GM23338 (cell line): ENCODE data around the gene JMJD7. TPM values are rescaled to one million over a fixed set of nuclear protein-coding genes. Genes with fewer than 3 reads are reported as not detected.

Source experiments
- ATAC-seq: fragments of 200-7000 bp; cut with Tn5 transposase; 3 replicates; pipeline ENCODE4 v1.9.1; 2020
- DNase-seq: peaks from one replicate; pipeline ENCODE4 v3.0.0-alpha.2; 2015; ENCODE audit warnings: low spot score
- H2AFZ ChIP-seq: fragments of 200-600 bp; sonication (generic); 2 replicates; pipeline ENCODE4 v1.8.0; 2016; ENCODE audit warnings: antibody characterized with exemption, mild to moderate bottlenecking, moderate library complexity
- H3F3A ChIP-seq: fragments of 200-600 bp; sonication (generic); replicated peaks from 2 replicates; pipeline ENCODE4 v1.8.0; 2017; ENCODE audit warnings: antibody characterized with exemption, mixed run types, low read depth
- H3K27ac ChIP-seq: fragments of 200-600 bp; sonication (generic); 2 replicates; pipeline ENCODE4 v1.6.1; 2016; ENCODE audit warnings: low read depth
- H3K27me3 ChIP-seq: fragments of 200-600 bp; sonication (generic); 2 replicates; pipeline ENCODE4 v1.8.0; 2016; ENCODE audit warnings: mild to moderate bottlenecking, mixed run types, moderate library complexity; ENCODE audit not compliant: insufficient read depth
- H3K36me3 ChIP-seq: fragments of 200-600 bp; sonication (generic); 2 replicates; pipeline ENCODE4 v1.8.0; 2016; ENCODE audit warnings: mild to moderate bottlenecking; ENCODE audit not compliant: insufficient read depth
- H3K4me1 ChIP-seq: fragments of 200-600 bp; sonication (generic); 2 replicates; pipeline ENCODE4 v1.8.0; 2016; ENCODE audit warnings: mild to moderate bottlenecking, moderate library complexity; ENCODE audit not compliant: insufficient read depth
- H3K4me2 ChIP-seq: fragments of 200-600 bp; sonication (generic); 2 replicates; pipeline ENCODE4 v1.7.1; 2017; ENCODE audit warnings: mixed run types
- H3K4me3 ChIP-seq: fragments of 200-600 bp; sonication (generic); 2 replicates; pipeline ENCODE4 v1.6.1; 2016; ENCODE audit warnings: mixed run types
- H3K79me2 ChIP-seq: fragments of 200-600 bp; sonication (generic); replicated peaks from 2 replicates; pipeline ENCODE4 v1.8.0; 2017; ENCODE audit warnings: mild to moderate bottlenecking; ENCODE audit not compliant: insufficient read depth
- H3K9me2 ChIP-seq: fragments of 200-600 bp; sonication (generic); 2 replicates; pipeline ENCODE4 v1.8.0; 2017; ENCODE audit not compliant: insufficient read depth
- H4K20me1 ChIP-seq: fragments of 200-600 bp; sonication (generic); replicated peaks from 2 replicates; pipeline ENCODE4 v1.8.0; 2017; ENCODE audit warnings: mild to moderate bottlenecking; ENCODE audit not compliant: insufficient read depth
- H3K27ac Mint-ChIP-seq: 2 replicates; pipeline ENCODE4 v1.8.0; 2020; ENCODE audit warnings: inconsistent platforms, mild to moderate bottlenecking, moderate library complexity, mixed read lengths
- H3K27me3 Mint-ChIP-seq: 3 replicates; pipeline ENCODE4 v1.8.0; 2022; ENCODE audit warnings: low read depth, mild to moderate bottlenecking, moderate library complexity, mixed read lengths, inconsistent platforms; ENCODE audit not compliant: insufficient read depth, poor library complexity
- H3K36me3 Mint-ChIP-seq: 3 replicates; pipeline ENCODE4 v1.8.0; 2021; ENCODE audit warnings: low read depth, mild to moderate bottlenecking, inconsistent platforms, moderate library complexity, mixed read lengths
- H3K4me1 Mint-ChIP-seq: 3 replicates; pipeline ENCODE4 v1.8.0; 2020; ENCODE audit warnings: mild to moderate bottlenecking, inconsistent platforms, mixed read lengths
- H3K4me3 Mint-ChIP-seq: 3 replicates; pipeline ENCODE4 v1.8.0; 2021; ENCODE audit warnings: moderate library complexity, mild to moderate bottlenecking, inconsistent platforms, mixed read lengths
- H3K9me3 Mint-ChIP-seq: 3 replicates; pipeline ENCODE4 v1.8.0; 2020; ENCODE audit warnings: moderate library complexity, mild to moderate bottlenecking, inconsistent platforms, mixed read lengths
- CREB1 ChIP-seq: fragments of 250-450 bp; sonication (Bioruptor Pico); IDR thresholded peaks from 2 replicates; pipeline ENCODE4 v1.5.0; 2020; ENCODE audit warnings: low read depth, mild to moderate bottlenecking, moderate library complexity
- EZH2phosphoT487 ChIP-seq: fragments of 200-600 bp; sonication (generic); IDR thresholded peaks from one replicate; pipeline ENCODE4 v1.8.1; 2018; ENCODE audit warnings: antibody characterized with exemption; ENCODE audit not compliant: unreplicated experiment
- JUNB ChIP-seq: IDR thresholded peaks from one replicate; pipeline ENCODE4 v1.6.1; 2016; ENCODE audit warnings: antibody characterized with exemption; ENCODE audit not compliant: unreplicated experiment
- POLR2AphosphoS5 ChIP-seq: IDR thresholded peaks from 2 replicates; pipeline ENCODE4 v1.6.1; 2016; ENCODE audit warnings: antibody characterized with exemption, low read depth
- STAT1 ChIP-seq: IDR thresholded peaks from one replicate; pipeline ENCODE4 v1.6.1; 2016; ENCODE audit warnings: antibody characterized with exemption; ENCODE audit not compliant: unreplicated experiment
- ZNF114 ChIP-seq: fragments of 250-450 bp; sonication (Bioruptor Pico); IDR thresholded peaks from 2 replicates; pipeline ENCODE4 v1.5.0; 2020; ENCODE audit warnings: mild to moderate bottlenecking, moderate library complexity
- ZNF331 ChIP-seq: fragments of 250-450 bp; sonication (Bioruptor Pico); IDR thresholded peaks from 2 replicates; pipeline ENCODE4 v1.5.0; 2020; ENCODE audit warnings: low read depth, mild to moderate bottlenecking, moderate library complexity
- polyA plus RNA-seq: library from polyadenylated mRNA; unstranded; fragments of >200 nt; fragmentation: Nextera tagmentation; extraction: Ambion mirVana; gene quantifications from 2 replicates; pipeline ENCODE4 v1.2.1, GENCODE V29; 2016
- total RNA-seq: library from RNA; depleted of rRNA; stranded (reverse); fragments of >200 nt; shearing (Covaris generic); gene quantifications from 2 replicates; pipeline ENCODE4 v1.2.3, GENCODE V29; 2014
- TF ChIP-seq, protein P1 (sequence below): fragments of 250-450 bp; sonication (Bioruptor Pico); IDR thresholded peaks from 2 replicates; pipeline ENCODE4 v1.5.0; 2020; ENCODE audit warnings: mild to moderate bottlenecking, moderate library complexity
- TF ChIP-seq, protein P2 (sequence below): IDR thresholded peaks from 2 replicates; pipeline ENCODE4 v1.6.1; 2016; ENCODE audit warnings: antibody characterized with exemption
- TF ChIP-seq, protein P3 (sequence below), 2 experiments: fragments of 200-600 bp in 1 of 2; sonication (generic) in 1 of 2; conservative IDR thresholded peaks; 2 replicates each; pipeline versions ENCODE4 v1.5.1 to v1.6.1; 2016 to 2017; ENCODE audit warnings: antibody characterized with exemption in 2 of 2, low read depth in 2 of 2, mild to moderate bottlenecking in 2 of 2, moderate library complexity in 1 of 2
- TF ChIP-seq, protein P4 (sequence below): IDR thresholded peaks from one replicate; pipeline ENCODE4 v1.6.1; 2018; ENCODE audit warnings: antibody characterized with exemption; ENCODE audit not compliant: unreplicated experiment

JMJD7 gene
- total and polyA plus RNA-seq, 2 experiments from 2014 or later: 8.5 to 9.2 TPM

DNA sequence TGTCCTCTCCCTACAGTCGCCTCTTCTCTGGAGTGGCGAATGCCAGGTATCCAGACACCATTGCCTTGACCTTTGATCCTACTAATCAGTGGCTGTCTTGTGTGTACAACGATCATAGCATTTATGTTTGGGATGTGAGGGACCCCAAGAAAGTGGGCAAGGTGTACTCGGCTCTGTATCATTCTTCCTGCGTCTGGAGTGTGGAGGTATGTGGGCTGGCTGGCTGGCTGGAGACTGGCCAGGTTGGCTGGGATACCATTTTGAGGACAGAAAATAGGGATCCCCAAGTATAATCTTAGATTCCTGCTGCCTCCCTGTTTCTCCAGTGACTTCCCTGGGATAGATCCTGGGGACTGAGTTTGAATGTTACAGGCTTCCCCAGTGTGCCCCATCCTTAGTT, 13.4 kb upstream of the JMJD7 start:
- no peak overlapping the region for H2AFZ ChIP-seq
- no peaks in the 10 kb centered on the region for H3K36me3 ChIP-seq
- ATAC-seq: no peak
- H3K36me3 Mint-ChIP-seq: no peaks in the 10 kb centered on the region; the same call in 2 of the 3 replicates
- H3K27me3 ChIP-seq: no peaks in the 10 kb centered on the region
- TF ChIP-seq JUNB (no peak), POLR2AphosphoS5 (no peak), STAT1 (no peak), EZH2phosphoT487 (no peak), ZNF331 (no peak), ZNF114 (CRISPR knock-in tag) (no peak), CREB1 (CRISPR knock-in tag) (no peak)
- TF ChIP-seq, protein P1, sequence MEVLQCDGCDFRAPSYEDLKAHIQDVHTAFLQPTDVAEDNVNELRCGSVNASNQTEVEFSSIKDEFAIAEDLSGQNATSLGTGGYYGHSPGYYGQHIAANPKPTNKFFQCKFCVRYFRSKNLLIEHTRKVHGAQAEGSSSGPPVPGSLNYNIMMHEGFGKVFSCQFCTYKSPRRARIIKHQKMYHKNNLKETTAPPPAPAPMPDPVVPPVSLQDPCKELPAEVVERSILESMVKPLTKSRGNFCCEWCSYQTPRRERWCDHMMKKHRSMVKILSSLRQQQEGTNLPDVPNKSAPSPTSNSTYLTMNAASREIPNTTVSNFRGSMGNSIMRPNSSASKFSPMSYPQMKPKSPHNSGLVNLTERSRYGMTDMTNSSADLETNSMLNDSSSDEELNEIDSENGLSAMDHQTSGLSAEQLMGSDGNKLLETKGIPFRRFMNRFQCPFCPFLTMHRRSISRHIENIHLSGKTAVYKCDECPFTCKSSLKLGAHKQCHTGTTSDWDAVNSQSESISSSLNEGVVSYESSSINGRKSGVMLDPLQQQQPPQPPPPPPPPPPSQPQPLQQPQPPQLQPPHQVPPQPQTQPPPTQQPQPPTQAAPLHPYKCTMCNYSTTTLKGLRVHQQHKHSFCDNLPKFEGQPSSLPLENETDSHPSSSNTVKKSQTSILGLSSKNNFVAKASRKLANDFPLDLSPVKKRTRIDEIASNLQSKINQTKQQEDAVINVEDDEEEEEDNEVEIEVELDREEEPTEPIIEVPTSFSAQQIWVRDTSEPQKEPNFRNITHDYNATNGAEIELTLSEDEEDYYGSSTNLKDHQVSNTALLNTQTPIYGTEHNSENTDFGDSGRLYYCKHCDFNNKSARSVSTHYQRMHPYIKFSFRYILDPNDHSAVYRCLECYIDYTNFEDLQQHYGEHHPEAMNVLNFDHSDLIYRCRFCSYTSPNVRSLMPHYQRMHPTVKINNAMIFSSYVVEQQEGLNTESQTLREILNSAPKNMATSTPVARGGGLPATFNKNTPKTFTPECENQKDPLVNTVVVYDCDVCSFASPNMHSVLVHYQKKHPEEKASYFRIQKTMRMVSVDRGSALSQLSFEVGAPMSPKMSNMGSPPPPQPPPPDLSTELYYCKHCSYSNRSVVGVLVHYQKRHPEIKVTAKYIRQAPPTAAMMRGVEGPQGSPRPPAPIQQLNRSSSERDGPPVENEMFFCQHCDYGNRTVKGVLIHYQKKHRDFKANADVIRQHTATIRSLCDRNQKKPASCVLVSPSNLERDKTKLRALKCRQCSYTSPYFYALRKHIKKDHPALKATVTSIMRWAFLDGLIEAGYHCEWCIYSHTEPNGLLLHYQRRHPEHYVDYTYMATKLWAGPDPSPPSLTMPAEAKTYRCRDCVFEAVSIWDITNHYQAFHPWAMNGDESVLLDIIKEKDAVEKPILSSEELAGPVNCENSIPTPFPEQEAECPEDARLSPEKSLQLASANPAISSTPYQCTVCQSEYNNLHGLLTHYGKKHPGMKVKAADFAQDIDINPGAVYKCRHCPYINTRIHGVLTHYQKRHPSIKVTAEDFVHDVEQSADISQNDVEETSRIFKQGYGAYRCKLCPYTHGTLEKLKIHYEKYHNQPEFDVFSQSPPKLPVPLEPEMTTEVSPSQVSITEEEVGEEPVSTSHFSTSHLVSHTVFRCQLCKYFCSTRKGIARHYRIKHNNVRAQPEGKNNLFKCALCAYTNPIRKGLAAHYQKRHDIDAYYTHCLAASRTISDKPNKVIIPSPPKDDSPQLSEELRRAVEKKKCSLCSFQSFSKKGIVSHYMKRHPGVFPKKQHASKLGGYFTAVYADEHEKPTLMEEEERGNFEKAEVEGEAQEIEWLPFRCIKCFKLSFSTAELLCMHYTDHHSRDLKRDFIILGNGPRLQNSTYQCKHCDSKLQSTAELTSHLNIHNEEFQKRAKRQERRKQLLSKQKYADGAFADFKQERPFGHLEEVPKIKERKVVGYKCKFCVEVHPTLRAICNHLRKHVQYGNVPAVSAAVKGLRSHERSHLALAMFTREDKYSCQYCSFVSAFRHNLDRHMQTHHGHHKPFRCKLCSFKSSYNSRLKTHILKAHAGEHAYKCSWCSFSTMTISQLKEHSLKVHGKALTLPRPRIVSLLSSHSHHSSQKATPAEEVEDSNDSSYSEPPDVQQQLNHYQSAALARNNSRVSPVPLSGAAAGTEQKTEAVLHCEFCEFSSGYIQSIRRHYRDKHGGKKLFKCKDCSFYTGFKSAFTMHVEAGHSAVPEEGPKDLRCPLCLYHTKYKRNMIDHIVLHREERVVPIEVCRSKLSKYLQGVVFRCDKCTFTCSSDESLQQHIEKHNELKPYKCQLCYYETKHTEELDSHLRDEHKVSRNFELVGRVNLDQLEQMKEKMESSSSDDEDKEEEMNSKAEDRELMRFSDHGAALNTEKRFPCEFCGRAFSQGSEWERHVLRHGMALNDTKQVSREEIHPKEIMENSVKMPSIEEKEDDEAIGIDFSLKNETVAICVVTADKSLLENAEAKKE (CRISPR knock-in tag): no peak
- TF ChIP-seq, protein P2, sequence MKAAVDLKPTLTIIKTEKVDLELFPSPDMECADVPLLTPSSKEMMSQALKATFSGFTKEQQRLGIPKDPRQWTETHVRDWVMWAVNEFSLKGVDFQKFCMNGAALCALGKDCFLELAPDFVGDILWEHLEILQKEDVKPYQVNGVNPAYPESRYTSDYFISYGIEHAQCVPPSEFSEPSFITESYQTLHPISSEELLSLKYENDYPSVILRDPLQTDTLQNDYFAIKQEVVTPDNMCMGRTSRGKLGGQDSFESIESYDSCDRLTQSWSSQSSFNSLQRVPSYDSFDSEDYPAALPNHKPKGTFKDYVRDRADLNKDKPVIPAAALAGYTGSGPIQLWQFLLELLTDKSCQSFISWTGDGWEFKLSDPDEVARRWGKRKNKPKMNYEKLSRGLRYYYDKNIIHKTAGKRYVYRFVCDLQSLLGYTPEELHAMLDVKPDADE: no peak
- TF ChIP-seq, protein P3, sequence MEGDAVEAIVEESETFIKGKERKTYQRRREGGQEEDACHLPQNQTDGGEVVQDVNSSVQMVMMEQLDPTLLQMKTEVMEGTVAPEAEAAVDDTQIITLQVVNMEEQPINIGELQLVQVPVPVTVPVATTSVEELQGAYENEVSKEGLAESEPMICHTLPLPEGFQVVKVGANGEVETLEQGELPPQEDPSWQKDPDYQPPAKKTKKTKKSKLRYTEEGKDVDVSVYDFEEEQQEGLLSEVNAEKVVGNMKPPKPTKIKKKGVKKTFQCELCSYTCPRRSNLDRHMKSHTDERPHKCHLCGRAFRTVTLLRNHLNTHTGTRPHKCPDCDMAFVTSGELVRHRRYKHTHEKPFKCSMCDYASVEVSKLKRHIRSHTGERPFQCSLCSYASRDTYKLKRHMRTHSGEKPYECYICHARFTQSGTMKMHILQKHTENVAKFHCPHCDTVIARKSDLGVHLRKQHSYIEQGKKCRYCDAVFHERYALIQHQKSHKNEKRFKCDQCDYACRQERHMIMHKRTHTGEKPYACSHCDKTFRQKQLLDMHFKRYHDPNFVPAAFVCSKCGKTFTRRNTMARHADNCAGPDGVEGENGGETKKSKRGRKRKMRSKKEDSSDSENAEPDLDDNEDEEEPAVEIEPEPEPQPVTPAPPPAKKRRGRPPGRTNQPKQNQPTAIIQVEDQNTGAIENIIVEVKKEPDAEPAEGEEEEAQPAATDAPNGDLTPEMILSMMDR (conservative IDR thresholded peaks at IDR 0.05; ENCODE audit: low read depth in 2 of 2): no peak
- TF ChIP-seq, protein P4, sequence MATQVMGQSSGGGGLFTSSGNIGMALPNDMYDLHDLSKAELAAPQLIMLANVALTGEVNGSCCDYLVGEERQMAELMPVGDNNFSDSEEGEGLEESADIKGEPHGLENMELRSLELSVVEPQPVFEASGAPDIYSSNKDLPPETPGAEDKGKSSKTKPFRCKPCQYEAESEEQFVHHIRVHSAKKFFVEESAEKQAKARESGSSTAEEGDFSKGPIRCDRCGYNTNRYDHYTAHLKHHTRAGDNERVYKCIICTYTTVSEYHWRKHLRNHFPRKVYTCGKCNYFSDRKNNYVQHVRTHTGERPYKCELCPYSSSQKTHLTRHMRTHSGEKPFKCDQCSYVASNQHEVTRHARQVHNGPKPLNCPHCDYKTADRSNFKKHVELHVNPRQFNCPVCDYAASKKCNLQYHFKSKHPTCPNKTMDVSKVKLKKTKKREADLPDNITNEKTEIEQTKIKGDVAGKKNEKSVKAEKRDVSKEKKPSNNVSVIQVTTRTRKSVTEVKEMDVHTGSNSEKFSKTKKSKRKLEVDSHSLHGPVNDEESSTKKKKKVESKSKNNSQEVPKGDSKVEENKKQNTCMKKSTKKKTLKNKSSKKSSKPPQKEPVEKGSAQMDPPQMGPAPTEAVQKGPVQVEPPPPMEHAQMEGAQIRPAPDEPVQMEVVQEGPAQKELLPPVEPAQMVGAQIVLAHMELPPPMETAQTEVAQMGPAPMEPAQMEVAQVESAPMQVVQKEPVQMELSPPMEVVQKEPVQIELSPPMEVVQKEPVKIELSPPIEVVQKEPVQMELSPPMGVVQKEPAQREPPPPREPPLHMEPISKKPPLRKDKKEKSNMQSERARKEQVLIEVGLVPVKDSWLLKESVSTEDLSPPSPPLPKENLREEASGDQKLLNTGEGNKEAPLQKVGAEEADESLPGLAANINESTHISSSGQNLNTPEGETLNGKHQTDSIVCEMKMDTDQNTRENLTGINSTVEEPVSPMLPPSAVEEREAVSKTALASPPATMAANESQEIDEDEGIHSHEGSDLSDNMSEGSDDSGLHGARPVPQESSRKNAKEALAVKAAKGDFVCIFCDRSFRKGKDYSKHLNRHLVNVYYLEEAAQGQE: no peak
- no peak overlapping the region for H3K4me2 ChIP-seq
- H3K27me3 Mint-ChIP-seq: peaks cover 4% of the 10 kb centered on the region
- H3K79me2 ChIP-seq: no peaks in the 10 kb centered on the region
- 0 out of 3 replicates have a peak, but pooled peaks cover 5% of the 10 kb centered on the region for H3K4me1 Mint-ChIP-seq
- no peak overlapping the region for H3K4me3 Mint-ChIP-seq
- no peak for DNase-seq
- no peaks in the 10 kb centered on the region for H4K20me1 ChIP-seq
- no peaks in the 10 kb centered on the region for H3K4me1 ChIP-seq
- H3K27ac ChIP-seq: no peak overlapping the region
- H3K27ac Mint-ChIP-seq: no peak overlapping the region
- H3K9me2 ChIP-seq: no peaks in the 10 kb centered on the region
- no peaks in the 10 kb centered on the region for H3F3A ChIP-seq
- no peak overlapping the region for H3K4me3 ChIP-seq
- no peaks in the 10 kb centered on the region for H3K9me3 Mint-ChIP-seq
